ENCODE data around the gene ROM1. TPM values are rescaled to one million over a fixed set of nuclear protein-coding genes. Genes with fewer than 3 reads are reported as not detected.

Gene ROM1
- total and polyA plus RNA-seq, 2 experiments from 2014 or later, result 0.24 to 0.65 TPM

GRCh38 chr11:62600367-62601121 is 12.5 kb upstream of the ROM1 start:
- H3K36me3 Mint-ChIP-seq (ENCODE audit: low read depth), result peaks cover 60% of the 10 kb centered on the region
- H3K4me2 ChIP-seq, result peak overlapping the region; percentile 88
- H3K4me1 Mint-ChIP-seq, result peaks cover 49% of the 10 kb centered on the region

More at GRCh38 chr11:62600367-62601121, 12.5 kb upstream of the ROM1 start:
- H3K27ac ChIP-seq (ENCODE audit: low read depth), result no peak overlapping the region
- peaks cover 30% of the 10 kb centered on the region for H3F3A ChIP-seq (replicated peaks; ENCODE audit: low read depth)
- peaks cover 19% of the 10 kb centered on the region; the same call in 1 of the 2 replicates for H3K36me3 ChIP-seq (ENCODE audit: insufficient read depth)
- no peaks in the 10 kb centered on the region; the same call in 2 of the 3 replicates for H3K9me3 Mint-ChIP-seq
- H3K27me3 ChIP-seq (ENCODE audit: insufficient read depth), result peaks cover 43% of the 10 kb centered on the region
- H3K9me2 ChIP-seq (ENCODE audit: insufficient read depth), result no peaks in the 10 kb centered on the region
- H3K27me3 Mint-ChIP-seq (ENCODE audit: insufficient read depth, low read depth, poor library complexity), result peaks cover 36% of the 10 kb centered on the region
- peak overlapping the region; percentile 96 for H3K4me3 ChIP-seq
- H2AFZ ChIP-seq, result no peak overlapping the region
- H3K4me3 Mint-ChIP-seq, result peak overlapping the region; percentile 91
- peak overlapping the region; percentile 27 for H3K27ac Mint-ChIP-seq
- no peak for TF ChIP-seq STAT1 (IDR thresholded peaks at IDR 0.05; ENCODE audit: unreplicated experiment)
- TF ChIP-seq REST (IDR thresholded peaks at IDR 0.05; ENCODE audit: unreplicated experiment), result no peak
- TF ChIP-seq, protein P1, sequence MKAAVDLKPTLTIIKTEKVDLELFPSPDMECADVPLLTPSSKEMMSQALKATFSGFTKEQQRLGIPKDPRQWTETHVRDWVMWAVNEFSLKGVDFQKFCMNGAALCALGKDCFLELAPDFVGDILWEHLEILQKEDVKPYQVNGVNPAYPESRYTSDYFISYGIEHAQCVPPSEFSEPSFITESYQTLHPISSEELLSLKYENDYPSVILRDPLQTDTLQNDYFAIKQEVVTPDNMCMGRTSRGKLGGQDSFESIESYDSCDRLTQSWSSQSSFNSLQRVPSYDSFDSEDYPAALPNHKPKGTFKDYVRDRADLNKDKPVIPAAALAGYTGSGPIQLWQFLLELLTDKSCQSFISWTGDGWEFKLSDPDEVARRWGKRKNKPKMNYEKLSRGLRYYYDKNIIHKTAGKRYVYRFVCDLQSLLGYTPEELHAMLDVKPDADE (IDR thresholded peaks at IDR 0.05), result no peak
- TF ChIP-seq, protein P2, sequence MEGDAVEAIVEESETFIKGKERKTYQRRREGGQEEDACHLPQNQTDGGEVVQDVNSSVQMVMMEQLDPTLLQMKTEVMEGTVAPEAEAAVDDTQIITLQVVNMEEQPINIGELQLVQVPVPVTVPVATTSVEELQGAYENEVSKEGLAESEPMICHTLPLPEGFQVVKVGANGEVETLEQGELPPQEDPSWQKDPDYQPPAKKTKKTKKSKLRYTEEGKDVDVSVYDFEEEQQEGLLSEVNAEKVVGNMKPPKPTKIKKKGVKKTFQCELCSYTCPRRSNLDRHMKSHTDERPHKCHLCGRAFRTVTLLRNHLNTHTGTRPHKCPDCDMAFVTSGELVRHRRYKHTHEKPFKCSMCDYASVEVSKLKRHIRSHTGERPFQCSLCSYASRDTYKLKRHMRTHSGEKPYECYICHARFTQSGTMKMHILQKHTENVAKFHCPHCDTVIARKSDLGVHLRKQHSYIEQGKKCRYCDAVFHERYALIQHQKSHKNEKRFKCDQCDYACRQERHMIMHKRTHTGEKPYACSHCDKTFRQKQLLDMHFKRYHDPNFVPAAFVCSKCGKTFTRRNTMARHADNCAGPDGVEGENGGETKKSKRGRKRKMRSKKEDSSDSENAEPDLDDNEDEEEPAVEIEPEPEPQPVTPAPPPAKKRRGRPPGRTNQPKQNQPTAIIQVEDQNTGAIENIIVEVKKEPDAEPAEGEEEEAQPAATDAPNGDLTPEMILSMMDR (conservative IDR thresholded peaks at IDR 0.05; ENCODE audit: low read depth in 2 of 2), result no peak
- peak; percentile 33; the same call in 1 of the 2 replicates for TF ChIP-seq POLR2AphosphoS5 (IDR thresholded peaks at IDR 0.05; ENCODE audit: low read depth)
- peaks cover 23% of the 10 kb centered on the region for H3K79me2 ChIP-seq (replicated peaks; ENCODE audit: insufficient read depth)
- ATAC-seq (no peak), DNase-seq (ENCODE audit: low spot score) (peak; percentile 68)
- peaks cover 26% of the 10 kb centered on the region for H4K20me1 ChIP-seq (replicated peaks; ENCODE audit: insufficient read depth)
- H3K4me1 ChIP-seq (ENCODE audit: insufficient read depth), result peaks cover 20% of the 10 kb centered on the region; the same call in 1 of the 2 replicates

All from GM23338 (cell line).